T47D (cell line): ENCODE measurements around the gene FGD3.

Experiments
- DNase-seq, 2 experiments: peaks; one replicate each; pipeline versions ENCODE4 v3.0.0 to v3.0.0-alpha.2; 2011 to 2012; ENCODE audit warnings: low read depth in 1 of 2, low spot score in 1 of 2
- JUND ChIP-seq: IDR thresholded peaks from 2 replicates; pipeline ENCODE4 v1.6.1; 2012; ENCODE audit warnings: low read depth
- in situ Hi-C: cut with HindIII; loops from 2 replicates; pipeline ENCODE4 v1.10.0; 2016; ENCODE audit warnings: low sequenced_read_pairs, low pct_unique_long_range_greater_than_20kb

FGD3 gene

GRCh38 chr9:92974161-92974661 lies 26.9 kb downstream of the FGD3 start:
- peak in 1 of 2 experiments; percentile 42 for DNase-seq
- TF ChIP-seq JUND, result no peak
- in situ Hi-C loops, result no loop called here

GRCh38 chr9:92974761-92975755 lies 27.7 kb downstream of the FGD3 start:
- in situ Hi-C loops, result no loop called here
- no peak for DNase-seq
- TF ChIP-seq JUND, result no peak

- in situ Hi-C loops, result no loop called here
- DNase-seq, result no peak
Measured at GRCh38 chr9:92976431-92976830, 29.1 kb downstream of the FGD3 start.

GRCh38 chr9:92977279-92977678 lies 30.0 kb downstream of the FGD3 start:
- TF ChIP-seq JUND, result no peak
- DNase-seq, result no peak
- in situ Hi-C loops, result no loop called here

More at GRCh38 chr9:92976431-92976830, 29.1 kb downstream of the FGD3 start:
- TF ChIP-seq JUND, result no peak

GRCh38 chr9:92978345-92978875 lies 31.1 kb downstream of the FGD3 start:
- in situ Hi-C loops, result no loop called here
- TF ChIP-seq JUND, result no peak
- DNase-seq, result peak in 1 of 2 experiments; percentile 32

GRCh38 chr9:92979283-92980056 lies 32.1 kb downstream of the FGD3 start:
- TF ChIP-seq JUND, result no peak
- no peak for DNase-seq
- in situ Hi-C loops, result no loop called here

- in situ Hi-C loops, result no loop called here
- DNase-seq, result no peak
- no peak for TF ChIP-seq JUND
Measured at GRCh38 chr9:92980085-92980745, 32.9 kb downstream of the FGD3 start.

GRCh38 chr9:92982130-92982529 lies 34.8 kb downstream of the FGD3 start:
- in situ Hi-C loops, result no loop called here
- TF ChIP-seq JUND, result no peak
- DNase-seq, result no peak

- peak in 1 of 2 experiments; percentile 45 for DNase-seq
- no peak for TF ChIP-seq JUND
- in situ Hi-C loops, result no loop called here
Measured at GRCh38 chr9:92983984-92984589, 36.8 kb downstream of the FGD3 start.

- in situ Hi-C loops, result no loop called here
- TF ChIP-seq JUND, result no peak
- DNase-seq, result no peak
Measured at GRCh38 chr9:92984976-92985375, 37.7 kb downstream of the FGD3 start.

- TF ChIP-seq JUND, result no peak
- peak in 1 of 2 experiments; percentile 86 for DNase-seq
- in situ Hi-C loops, result no loop called here
Measured at GRCh38 chr9:92986176-92987119, 39.1 kb downstream of the FGD3 start.
